SK-N-SH (cell line): ENCODE measurements around the gene ZNF384.

Experiments
- CTCF ChIP-seq: fragments of 200-600 bp; sonication (generic); IDR thresholded peaks from 2 replicates; pipeline ENCODE4 v1.6.1; 2017; ENCODE audit warnings: antibody characterized with exemption, mild to moderate bottlenecking, moderate library complexity
- EP300 ChIP-seq, 2 experiments: IDR thresholded peaks; 2 replicates each; pipeline versions ENCODE4 v1.4.0 to v1.6.1; 2012; ENCODE audit warnings: borderline replicate concordance in 1 of 2, low read depth in 1 of 2, low read length in 1 of 2
- EZH2phosphoT487 ChIP-seq: fragments of 200-600 bp; sonication (generic); IDR thresholded peaks from 2 replicates; pipeline ENCODE4 v1.6.1; 2017; ENCODE audit warnings: low read depth, mixed run types, mild to moderate bottlenecking, antibody characterized with exemption, moderate library complexity, borderline replicate concordance
- MAX ChIP-seq: IDR thresholded peaks from 2 replicates; pipeline ENCODE4 v1.4.0; 2012; ENCODE audit warnings: low read depth
- POLR2AphosphoS5 ChIP-seq: IDR thresholded peaks from 2 replicates; pipeline ENCODE4 v1.6.1; 2012; ENCODE audit warnings: low read depth, low read length
- RAD21 ChIP-seq: IDR thresholded peaks from 2 replicates; pipeline ENCODE4 v1.6.1; 2012; ENCODE audit warnings: mild to moderate bottlenecking, low read length
- RCOR1 ChIP-seq: fragments of 150-350 bp; IDR thresholded peaks from 2 replicates; pipeline ENCODE4 v1.6.1; 2017; ENCODE audit warnings: antibody characterized with exemption, low read length
- SMC3 ChIP-seq: IDR thresholded peaks from 2 replicates; pipeline ENCODE4 v1.6.1; 2012; ENCODE audit warnings: low read depth, low read length, improper control_type of control experiment
- TAF1 ChIP-seq: IDR thresholded peaks from 2 replicates; pipeline ENCODE4 v1.6.1; 2012; ENCODE audit warnings: low read depth, mild to moderate bottlenecking, low read length, moderate library complexity, borderline replicate concordance
- TCF12 ChIP-seq: IDR thresholded peaks from 2 replicates; pipeline ENCODE4 v1.4.0; 2012
- USF2 ChIP-seq: fragments of 150-350 bp; IDR thresholded peaks from 2 replicates; pipeline ENCODE4 v1.6.1; 2017; ENCODE audit warnings: antibody characterized with exemption, low read length, low read depth, borderline replicate concordance
- YY1 ChIP-seq: IDR thresholded peaks from 2 replicates; pipeline ENCODE4 v1.4.0; 2012; ENCODE audit warnings: low read depth, mild to moderate bottlenecking

GRCh38 chr12:6724409-6724797, 35.2 kb upstream of the ZNF384 start:
- TF ChIP-seq USF2 = no peak
- TF ChIP-seq CTCF = no peak
- no peak for TF ChIP-seq RAD21
- no peak for TF ChIP-seq YY1
- no peak for TF ChIP-seq TCF12
- TF ChIP-seq MAX = no peak
- no peak for TF ChIP-seq SMC3
- no peak for TF ChIP-seq POLR2AphosphoS5
- TF ChIP-seq RCOR1 = no peak
- no peak for TF ChIP-seq TAF1
- TF ChIP-seq EP300 (IDR thresholded peaks at IDR 0.05; ENCODE audit: borderline replicate concordance in 1 of 2, low read depth in 1 of 2, low read length in 1 of 2) = no peak
- TF ChIP-seq EZH2phosphoT487 = no peak
